DMS114 treated with DMSO at 0.1 percent for 48 hours (cell line): ENCODE data around the gene RASGRF2.

Source experiments
- DNase-seq: peaks from one replicate; lab custom pipeline; 2025; ENCODE audit not compliant: unreplicated experiment; lab: John Stamatoyannopoulos, UW

RASGRF2 gene

GRCh38 chr5:81194633-81195334 lies 234.6 kb downstream of the RASGRF2 start:
- DNase-seq = peak; percentile 78

GRCh38 chr5:81195335-81195929 lies 235.3 kb downstream of the RASGRF2 start:
- DNase-seq = no peak

GRCh38 chr5:81202655-81203054 lies 242.5 kb downstream of the RASGRF2 start:
- DNase-seq = no peak

- no peak for DNase-seq
These were observed 243.6 kb downstream of the RASGRF2 start for GRCh38 chr5:81203729-81204128.

- DNase-seq = no peak
These were observed 244.0 kb downstream of the RASGRF2 start for GRCh38 chr5:81204205-81204604.

- DNase-seq = no peak
These were observed 244.9 kb downstream of the RASGRF2 start for GRCh38 chr5:81205058-81205457.

- DNase-seq = no peak
These were observed 246.8 kb downstream of the RASGRF2 start for GRCh38 chr5:81207009-81207408.

- DNase-seq = no peak
These were observed 248.7 kb downstream of the RASGRF2 start for GRCh38 chr5:81208904-81209303.

- no peak for DNase-seq
These were observed 249.2 kb downstream of the RASGRF2 start for GRCh38 chr5:81209386-81209785.

GRCh38 chr5:81209869-81210493 lies 249.8 kb downstream of the RASGRF2 start:
- no peak for DNase-seq

- no peak for DNase-seq
These were observed 252.1 kb downstream of the RASGRF2 start for GRCh38 chr5:81212211-81212751.

- DNase-seq = no peak
These were observed 252.9 kb downstream of the RASGRF2 start for GRCh38 chr5:81213070-81213469.

GRCh38 chr5:81214848-81215247 lies 254.7 kb downstream of the RASGRF2 start:
- no peak for DNase-seq

- DNase-seq = no peak
These were observed 256.0 kb downstream of the RASGRF2 start for GRCh38 chr5:81216152-81216551.

GRCh38 chr5:81219389-81219788 lies 259.2 kb downstream of the RASGRF2 start:
- no peak for DNase-seq

- DNase-seq = no peak
These were observed 262.1 kb downstream of the RASGRF2 start for GRCh38 chr5:81222285-81222684.

- no peak for DNase-seq
These were observed 265.3 kb downstream of the RASGRF2 start for GRCh38 chr5:81225463-81225862.

GRCh38 chr5:81226286-81226685 lies 266.1 kb downstream of the RASGRF2 start:
- DNase-seq = no peak

GRCh38 chr5:81226949-81227348 lies 266.8 kb downstream of the RASGRF2 start:
- DNase-seq = no peak

- no peak for DNase-seq
These were observed 267.9 kb downstream of the RASGRF2 start for GRCh38 chr5:81228084-81228483.

- DNase-seq = no peak
These were observed 270.3 kb downstream of the RASGRF2 start for GRCh38 chr5:81230416-81230815.

GRCh38 chr5:81232464-81233079 lies 272.4 kb downstream of the RASGRF2 start:
- no peak for DNase-seq
